ENCODE data around the gene CEP57L1.
"Not testable (repeated sequence)": the region's sequence is repeated elsewhere in the genome, so short reads cannot be mapped to it uniquely, and the experiment has no call there.

- TF ChIP-seq POLR2A (IDR thresholded peaks at IDR 0.05; ENCODE audit: low read length); GATA1 (IDR thresholded peaks at IDR 0.05; ENCODE audit: low read depth, low read length): not testable (repeated sequence)
These were observed 17.4 kb downstream of the CEP57L1 start for GRCh38 chr6:109112663-109113062.
